GM19455 (cell line): ENCODE data around the gene ZSWIM3.
"Not testable (repeated sequence)": the region's sequence is repeated elsewhere in the genome, so short reads cannot be mapped to it uniquely, and the experiment has no call there.

Experiments used
- ATAC-seq: cut with Tn5 transposase; IDR thresholded peaks from one replicate; pipeline ENCODE4 v1.9.1; 2021; ENCODE audit not compliant: unreplicated experiment

Gene ZSWIM3

GRCh38 chr20:45859916-45860315 lies 2.5 kb downstream of the ZSWIM3 start:
- ATAC-seq: no peak

- no peak for ATAC-seq
Observed at GRCh38 chr20:45860560-45861220, 3.3 kb downstream of the ZSWIM3 start.

- no peak for ATAC-seq
Observed at GRCh38 chr20:45861221-45862075, 4.0 kb downstream of the ZSWIM3 start.

GRCh38 chr20:45863543-45864470 lies 6.4 kb downstream of the ZSWIM3 start:
- ATAC-seq: no peak

GRCh38 chr20:45866454-45866853 lies 9.0 kb downstream of the ZSWIM3 start:
- no peak for ATAC-seq

- ATAC-seq: no peak
Observed at GRCh38 chr20:45867136-45867818, 9.9 kb downstream of the ZSWIM3 start.

- ATAC-seq: no peak
Observed at GRCh38 chr20:45867819-45868176, 10.4 kb downstream of the ZSWIM3 start.

GRCh38 chr20:45872626-45873025 lies 15.2 kb downstream of the ZSWIM3 start:
- no peak for ATAC-seq

GRCh38 chr20:45873409-45874103 lies 16.1 kb downstream of the ZSWIM3 start:
- no peak for ATAC-seq

- ATAC-seq: not testable (repeated sequence)
Observed at GRCh38 chr20:45874104-45874481, 16.7 kb downstream of the ZSWIM3 start.

GRCh38 chr20:45874576-45874975 lies 17.2 kb downstream of the ZSWIM3 start:
- no peak for ATAC-seq

GRCh38 chr20:45878076-45878761 lies 20.8 kb downstream of the ZSWIM3 start:
- no peak for ATAC-seq

- peak; percentile 96 for ATAC-seq
Observed at GRCh38 chr20:45880988-45881788, 23.8 kb downstream of the ZSWIM3 start, which contains the start of gene ZSWIM1. ZSWIM1 (plus strand) TSS chr20:45881227; CDS start chr20:45882593, 1,366 bp downstream.

- ATAC-seq: no peak
Observed at GRCh38 chr20:45882469-45883099, 25.2 kb downstream of the ZSWIM3 start.

GRCh38 chr20:45883100-45883469 lies 25.7 kb downstream of the ZSWIM3 start:
- ATAC-seq: no peak

GRCh38 chr20:45886590-45887345 lies 29.4 kb downstream of the ZSWIM3 start:
- ATAC-seq: no peak

- ATAC-seq: no peak
Observed at GRCh38 chr20:45887346-45887715, 29.9 kb downstream of the ZSWIM3 start, which contains the start of gene SPATA25. SPATA25 (minus strand) TSS chr20:45887622; CDS start chr20:45887590, 32 bp downstream.
